Type B pancreatic cell (in vitro differentiated cells): Measurements from ENCODE around the gene ZNF23. TPM values are rescaled to one million over a fixed set of nuclear protein-coding genes. Genes with fewer than 3 reads are reported as not detected.

ENCODE experiments used
- DNase-seq: peaks from one replicate; pipeline ENCODE4 v3.0.0; 2021; ENCODE audit warnings: mixed read lengths; ENCODE audit not compliant: unreplicated experiment; ENCODE audit errors: extremely low spot score
- H3K27ac Mint-ChIP-seq: 2 replicates; pipeline ENCODE4 v1.8.0; 2021; ENCODE audit warnings: mild to moderate bottlenecking, mixed read lengths
- H3K27me3 Mint-ChIP-seq: 2 replicates; pipeline ENCODE4 v1.8.0; 2021; ENCODE audit warnings: mixed read lengths
- H3K36me3 Mint-ChIP-seq: 2 replicates; pipeline ENCODE4 v1.8.0; 2021; ENCODE audit warnings: mixed read lengths
- H3K4me1 Mint-ChIP-seq: one replicate; pipeline ENCODE4 v1.8.0; 2021; ENCODE audit warnings: mixed read lengths; ENCODE audit not compliant: unreplicated experiment
- H3K4me3 Mint-ChIP-seq: 2 replicates; pipeline ENCODE4 v1.8.0; 2021; ENCODE audit warnings: mild to moderate bottlenecking, mixed read lengths
- H3K9me3 Mint-ChIP-seq: 2 replicates; pipeline ENCODE4 v1.8.0; 2021; ENCODE audit warnings: mixed read lengths
- total RNA-seq: library from RNA; stranded (reverse); gene quantifications from 2 replicates; pipeline ENCODE4 v1.2.1, GENCODE V29; 2021; ENCODE audit warnings: low replicate concordance
- TF ChIP-seq, protein P1 (sequence below): fragments of 200-600 bp; sonication (generic); conservative IDR thresholded peaks from 2 replicates; pipeline ENCODE4 v1.5.0; 2021; ENCODE audit warnings: antibody characterized with exemption, mild to moderate bottlenecking

The ZNF23 gene
- total RNA-seq, 1 donor from 2014 or later, result 11.1 TPM

DNA sequence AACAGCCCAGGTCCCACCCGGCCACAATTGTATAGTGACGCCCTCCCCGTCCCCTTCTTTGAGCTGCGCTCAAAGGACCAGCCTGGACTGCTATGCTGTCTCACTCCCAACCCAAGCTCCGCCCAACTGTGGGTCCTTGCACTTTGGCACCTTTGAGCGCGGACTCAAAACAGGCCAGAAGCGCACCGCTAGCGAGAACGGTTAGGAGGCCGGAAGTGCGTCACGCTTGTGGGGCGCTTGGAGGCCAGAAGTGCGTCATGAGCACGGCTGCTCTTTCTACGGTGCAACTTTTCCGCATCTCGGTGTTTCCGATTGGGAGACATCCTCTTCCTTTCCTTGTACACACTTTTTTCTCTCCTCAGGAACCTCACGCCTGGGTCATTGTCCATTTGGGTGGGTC is 27.1 kb upstream of the ZNF23 start, which contains the start of gene ZNF19:
Gene ZNF19 (minus strand): TSS at position 203 of the 400 bp plus-strand sequence. CDS start 7,210 bp downstream, outside the sequence.
- Mint-ChIP-seq H3K36me3 (no peaks in the 10 kb centered on the region), H3K27me3 (peaks cover 11% of the 10 kb centered on the region), H3K4me1 (peaks cover 5% of the 10 kb centered on the region), H3K9me3 (no peaks in the 10 kb centered on the region), H3K4me3 (no peak within 1 kb of the TSS), H3K27ac (no peak within 1 kb of the TSS)
- DNase-seq, result no peak
- TF ChIP-seq, protein P1, sequence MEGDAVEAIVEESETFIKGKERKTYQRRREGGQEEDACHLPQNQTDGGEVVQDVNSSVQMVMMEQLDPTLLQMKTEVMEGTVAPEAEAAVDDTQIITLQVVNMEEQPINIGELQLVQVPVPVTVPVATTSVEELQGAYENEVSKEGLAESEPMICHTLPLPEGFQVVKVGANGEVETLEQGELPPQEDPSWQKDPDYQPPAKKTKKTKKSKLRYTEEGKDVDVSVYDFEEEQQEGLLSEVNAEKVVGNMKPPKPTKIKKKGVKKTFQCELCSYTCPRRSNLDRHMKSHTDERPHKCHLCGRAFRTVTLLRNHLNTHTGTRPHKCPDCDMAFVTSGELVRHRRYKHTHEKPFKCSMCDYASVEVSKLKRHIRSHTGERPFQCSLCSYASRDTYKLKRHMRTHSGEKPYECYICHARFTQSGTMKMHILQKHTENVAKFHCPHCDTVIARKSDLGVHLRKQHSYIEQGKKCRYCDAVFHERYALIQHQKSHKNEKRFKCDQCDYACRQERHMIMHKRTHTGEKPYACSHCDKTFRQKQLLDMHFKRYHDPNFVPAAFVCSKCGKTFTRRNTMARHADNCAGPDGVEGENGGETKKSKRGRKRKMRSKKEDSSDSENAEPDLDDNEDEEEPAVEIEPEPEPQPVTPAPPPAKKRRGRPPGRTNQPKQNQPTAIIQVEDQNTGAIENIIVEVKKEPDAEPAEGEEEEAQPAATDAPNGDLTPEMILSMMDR, result no peak

DNA sequence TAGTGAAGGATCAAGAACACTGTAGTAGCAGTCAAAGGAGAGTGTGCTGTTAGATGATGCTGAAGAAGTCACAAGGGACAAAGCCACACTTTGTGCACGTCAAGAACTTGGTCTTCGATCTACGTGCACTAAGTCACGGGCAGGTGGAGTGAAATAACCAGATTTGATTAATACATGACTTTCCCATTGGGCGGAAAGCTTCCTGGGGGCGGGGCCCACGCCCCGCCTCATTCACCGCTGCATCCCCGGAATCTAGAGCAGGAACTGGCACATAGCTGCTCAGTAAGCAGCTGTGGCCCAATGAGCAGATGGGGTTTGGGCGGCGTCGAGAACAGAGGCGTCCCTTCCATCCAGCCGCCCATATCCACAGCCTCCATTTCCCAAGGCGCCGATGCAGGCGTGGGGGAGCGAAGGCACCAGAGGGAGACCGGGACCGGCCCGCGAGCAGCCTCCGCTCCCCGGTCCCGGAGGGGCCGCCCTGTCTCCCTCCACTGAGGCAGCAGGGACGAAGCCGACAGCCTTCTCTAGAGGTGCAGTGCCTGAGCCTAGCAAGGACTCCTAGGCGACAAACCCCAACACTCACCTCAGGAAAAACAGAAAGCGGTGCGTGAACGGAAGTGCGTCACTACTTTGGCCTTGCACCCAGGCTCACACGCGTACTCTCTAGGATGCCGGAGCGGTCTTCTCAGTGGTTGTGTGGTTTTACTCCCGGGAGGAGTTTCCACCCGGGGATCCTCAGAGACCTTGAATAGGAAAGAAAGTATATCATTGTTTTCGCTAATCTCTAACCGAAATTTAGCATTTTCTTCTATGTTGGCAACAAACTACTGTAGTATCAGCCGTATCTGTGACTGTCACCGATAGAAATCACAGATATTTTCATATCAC is 22.2 kb upstream of the ZNF23 start:
- Mint-ChIP-seq H3K4me3 (peak overlapping the region; percentile 93), H3K27ac (peak overlapping the region; percentile 93), H3K9me3 (no peaks in the 10 kb centered on the region), H3K4me1 (peaks cover 13% of the 10 kb centered on the region), H3K27me3 (peaks cover 3% of the 10 kb centered on the region), H3K36me3 (no peaks in the 10 kb centered on the region)
- TF ChIP-seq, protein P1, result no peak
- peak; percentile 78 for DNase-seq

DNA sequence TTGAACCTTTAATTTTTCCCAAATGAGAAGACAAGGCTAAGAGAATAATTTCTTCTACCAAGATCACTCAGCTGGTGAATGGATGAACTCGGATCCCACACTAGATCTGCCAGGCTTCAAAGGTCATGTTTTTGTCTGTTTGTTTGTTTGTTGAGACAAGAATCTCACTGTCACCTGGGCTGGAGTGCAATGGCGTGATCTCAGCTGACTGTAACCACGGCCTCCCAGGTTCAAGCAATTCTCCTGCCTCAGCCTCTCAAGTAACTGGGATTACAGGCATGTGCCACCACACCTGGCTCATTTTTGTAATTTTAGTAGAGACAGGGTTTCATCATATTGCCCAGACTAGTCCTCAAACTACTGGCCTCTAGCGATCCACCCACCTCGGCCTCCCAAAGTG is 20.5 kb upstream of the ZNF23 start:
- no peak overlapping the region for H3K4me3 Mint-ChIP-seq
- H3K4me1 Mint-ChIP-seq, result peaks cover 13% of the 10 kb centered on the region
- H3K9me3 Mint-ChIP-seq, result no peaks in the 10 kb centered on the region
- no peak for DNase-seq
- H3K36me3 Mint-ChIP-seq, result peaks cover 3% of the 10 kb centered on the region
- H3K27ac Mint-ChIP-seq, result no peak overlapping the region
- H3K27me3 Mint-ChIP-seq, result peaks cover under 1% of the 10 kb centered on the region
- TF ChIP-seq, protein P1, result no peak

DNA sequence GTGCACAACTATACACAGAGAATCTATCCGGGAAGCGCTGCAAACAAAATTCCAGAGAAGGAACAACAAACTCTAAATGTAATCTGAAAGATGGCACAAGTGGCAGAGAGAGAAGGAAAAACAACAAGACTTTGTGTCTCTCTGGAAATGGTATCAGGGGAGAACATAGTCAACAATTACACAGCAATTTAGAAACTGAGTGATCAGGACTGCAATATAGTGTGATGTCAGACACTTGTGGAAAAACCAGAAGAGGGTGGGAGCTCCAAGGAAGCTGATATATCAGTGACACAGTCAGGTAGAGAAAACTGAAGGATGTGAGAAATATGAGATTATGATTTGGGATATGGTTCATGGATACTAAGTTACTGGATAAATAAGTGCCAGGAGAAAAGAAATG is 18.9 kb upstream of the ZNF23 start:
- H3K4me1 Mint-ChIP-seq, result peaks cover 13% of the 10 kb centered on the region
- no peak for DNase-seq
- no peaks in the 10 kb centered on the region for H3K9me3 Mint-ChIP-seq
- H3K27ac Mint-ChIP-seq, result no peak overlapping the region
- H3K4me3 Mint-ChIP-seq, result no peak overlapping the region
- H3K36me3 Mint-ChIP-seq, result peaks cover 5% of the 10 kb centered on the region
- H3K27me3 Mint-ChIP-seq, result no peaks in the 10 kb centered on the region
- TF ChIP-seq, protein P1, result no peak

DNA sequence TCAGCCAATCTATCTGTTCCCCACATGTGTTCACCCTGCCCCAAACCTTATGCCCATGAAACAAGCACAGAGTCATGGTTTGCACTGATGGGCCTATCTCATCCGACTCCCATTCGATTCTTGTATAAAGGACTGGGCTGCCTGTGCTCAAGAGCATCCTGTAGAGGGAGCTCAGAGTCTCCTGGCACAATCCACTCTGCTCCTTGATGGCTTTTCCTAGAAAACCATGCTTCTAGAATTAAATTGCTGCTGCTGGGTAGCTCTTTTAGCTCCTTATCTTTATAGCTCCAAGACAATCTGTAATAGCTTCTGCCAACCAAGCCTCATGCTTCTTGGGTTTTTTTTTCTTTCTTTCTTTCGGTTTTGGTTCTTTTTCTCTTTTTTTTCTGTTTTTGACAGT is 17.4 kb upstream of the ZNF23 start:
- Mint-ChIP-seq H3K27me3 (no peaks in the 10 kb centered on the region), H3K4me1 (peaks cover 8% of the 10 kb centered on the region), H3K9me3 (no peaks in the 10 kb centered on the region), H3K36me3 (peaks cover 9% of the 10 kb centered on the region), H3K27ac (no peak overlapping the region), H3K4me3 (no peak overlapping the region)
- no peak for DNase-seq
- TF ChIP-seq, protein P1, result peak; percentile 68
